ENCODE data around the gene ENTPD8.
A peak's percentile ranks its signal among the peaks of the same experiment; 100 is the strongest.
"Not testable (repeated sequence)": the region's sequence is repeated elsewhere in the genome, so short reads cannot be mapped to it uniquely, and the experiment has no call there.

The ENTPD8 gene

DNA sequence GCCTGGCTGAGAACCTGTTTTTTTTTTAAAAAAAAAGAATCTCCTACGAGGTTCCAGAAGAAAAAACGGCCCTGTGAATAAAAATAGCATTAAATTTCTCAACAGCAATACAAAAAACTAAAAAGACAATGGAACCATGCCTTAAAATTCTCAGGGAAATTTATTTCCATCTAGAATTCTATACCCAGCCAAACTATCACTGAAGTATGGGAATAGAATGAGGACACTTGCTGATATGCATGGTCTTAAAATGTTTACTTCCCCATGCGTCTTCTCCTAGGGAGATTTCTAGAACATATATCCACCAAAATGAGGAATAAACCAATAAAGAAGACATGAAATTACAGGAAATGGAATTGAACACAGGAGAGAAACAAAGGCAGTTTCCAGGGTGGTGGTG is 34.5 kb upstream of the ENTPD8 start:
- DNase-seq (ENCODE audit: low spot score): no peak

DNA sequence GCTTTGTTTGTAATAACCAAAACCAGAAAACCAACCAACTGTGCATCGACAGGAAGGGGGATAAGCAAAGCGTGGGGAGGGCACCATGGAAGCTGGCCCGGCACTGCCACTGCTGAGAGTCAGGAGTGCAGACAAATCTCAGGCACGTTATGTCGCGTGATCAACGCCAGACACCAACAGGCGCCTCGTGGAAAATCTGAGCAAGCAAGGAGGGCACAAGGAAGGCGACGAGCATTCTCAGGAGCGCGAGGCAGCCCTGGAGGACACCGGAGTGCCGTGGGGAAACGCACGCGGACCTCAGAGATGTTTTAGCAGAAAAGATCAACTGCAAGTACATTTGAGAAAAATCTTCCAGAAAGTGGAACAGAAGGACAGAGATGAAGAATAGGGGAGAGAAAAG is 33.1 kb upstream of the ENTPD8 start:
- DNase-seq (ENCODE audit: low spot score): no peak

DNA sequence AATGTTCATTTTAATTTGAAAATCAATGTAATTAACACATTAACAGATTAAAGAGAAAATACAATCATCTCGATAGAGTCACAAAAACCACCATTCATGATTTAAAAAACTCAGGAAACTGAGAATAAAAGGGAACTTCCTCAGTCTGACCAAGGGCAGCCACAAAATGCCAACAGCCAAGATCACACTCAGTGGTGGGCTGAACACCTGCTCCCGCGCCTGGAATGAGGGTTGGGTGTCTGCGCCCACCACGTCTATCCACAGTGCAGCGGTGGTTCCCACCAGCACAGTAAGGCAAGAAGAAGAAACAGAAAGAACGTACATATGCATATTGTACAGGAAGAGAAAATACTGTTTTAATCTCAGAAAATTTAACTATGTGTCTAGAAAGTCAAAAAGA is 29.6 kb upstream of the ENTPD8 start:
- DNase-seq (ENCODE audit: low spot score): no peak

DNA sequence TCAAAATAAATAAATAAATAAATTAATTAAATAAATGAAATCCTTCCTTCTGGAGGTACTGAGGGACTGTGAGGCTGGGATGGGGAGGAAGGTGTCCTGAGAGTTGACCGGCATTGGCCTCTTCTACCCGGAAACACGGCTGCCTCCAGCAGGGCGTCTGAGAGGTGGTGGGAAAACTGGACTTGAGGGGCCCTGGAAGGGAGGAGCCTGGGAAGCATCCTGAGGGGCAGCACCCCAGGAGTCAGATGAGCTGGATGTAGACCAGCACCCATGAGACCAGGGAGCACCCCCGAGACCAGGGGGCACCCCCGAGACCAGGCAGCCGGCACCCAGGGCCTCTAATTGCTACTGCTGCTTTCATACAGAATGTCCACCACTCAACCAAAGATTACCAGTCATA is 26.7 kb upstream of the ENTPD8 start:
- DNase-seq (ENCODE audit: low spot score): no peak

DNA sequence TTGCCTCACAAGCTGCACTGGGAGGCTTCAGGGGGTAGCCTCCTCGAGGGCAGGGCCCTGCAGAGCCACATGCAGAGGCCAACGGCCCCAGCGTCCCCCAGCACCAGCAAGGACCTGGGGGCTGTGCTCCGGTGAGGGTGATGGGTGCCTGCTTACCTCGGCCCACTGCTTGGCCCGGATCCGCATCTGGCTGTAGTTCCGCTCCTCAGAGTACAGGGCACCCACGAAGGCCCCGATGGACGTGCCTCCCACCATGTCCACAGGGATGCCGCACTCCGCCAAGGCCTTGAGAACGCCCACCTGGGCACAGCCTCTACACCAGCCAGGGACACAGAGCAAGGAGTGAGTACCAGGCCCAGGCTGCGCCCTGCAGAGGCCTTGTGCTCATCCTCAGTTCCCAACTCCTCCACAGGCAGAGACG is 26.0 kb upstream of the ENTPD8 start:
- DNase-seq (ENCODE audit: low spot score): no peak

DNA sequence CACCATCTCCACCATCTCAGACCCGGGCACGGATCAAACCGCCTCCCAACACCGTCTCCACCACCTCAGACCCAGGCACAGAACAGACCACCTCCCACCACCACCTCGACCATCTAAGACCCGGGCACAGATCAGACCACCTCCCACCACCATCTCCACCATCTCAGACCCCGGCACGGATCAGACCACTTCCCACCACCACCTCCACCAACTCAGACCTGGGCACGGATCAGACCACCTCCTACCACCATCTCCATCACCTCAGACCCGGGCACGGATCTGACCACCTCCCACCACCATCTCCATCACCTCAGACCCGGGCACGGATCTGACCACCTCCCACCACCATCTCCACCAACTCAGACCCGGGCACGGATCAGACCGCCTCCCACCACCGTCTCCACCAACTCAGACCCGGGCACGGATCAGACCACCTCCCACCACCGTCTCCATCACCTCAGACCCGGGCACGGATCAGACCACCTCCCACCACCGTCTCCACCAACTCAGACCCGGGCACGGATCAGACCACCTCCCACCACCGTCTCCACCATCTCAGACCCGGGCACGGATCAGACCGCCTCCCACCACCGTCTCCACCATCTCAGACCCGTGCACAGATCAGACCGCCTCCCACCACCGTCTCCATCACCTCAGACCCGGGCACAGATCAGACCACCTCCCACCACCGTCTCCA is 25.4 kb upstream of the ENTPD8 start:
- DNase-seq (ENCODE audit: low spot score): not testable (repeated sequence)

DNA sequence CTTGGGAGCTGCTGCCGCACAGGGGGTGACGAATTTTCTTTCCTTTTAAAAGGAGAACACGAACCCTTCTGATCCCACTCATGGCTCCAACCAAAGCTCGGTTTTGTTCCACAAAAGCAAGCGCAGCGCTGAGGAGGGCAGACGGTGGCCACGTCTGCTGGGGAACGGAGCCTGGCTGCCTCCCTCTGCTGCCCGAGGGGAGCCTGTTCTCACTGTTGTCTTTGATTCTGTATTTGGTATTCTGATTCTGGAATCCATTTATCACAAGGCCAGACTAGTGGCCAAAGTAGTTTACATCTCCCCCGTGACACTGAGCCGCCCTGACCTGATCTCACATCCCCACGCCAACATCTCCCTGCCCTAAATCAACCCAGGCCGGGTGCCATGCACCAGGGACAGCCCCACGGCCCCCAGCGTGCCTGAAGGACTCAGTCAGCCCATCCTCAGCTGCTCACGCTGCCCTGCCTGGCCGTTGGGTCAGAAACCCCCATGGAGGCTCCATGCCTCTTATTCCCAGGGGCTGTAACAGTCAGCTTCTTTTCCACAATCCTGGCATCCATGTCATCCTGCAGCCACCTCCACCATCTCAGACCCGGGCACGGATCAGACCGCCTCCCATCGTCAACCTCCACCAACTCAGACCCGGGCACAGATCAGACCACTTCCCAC is 24.7 kb upstream of the ENTPD8 start:
- no peak for DNase-seq (ENCODE audit: low spot score)

DNA sequence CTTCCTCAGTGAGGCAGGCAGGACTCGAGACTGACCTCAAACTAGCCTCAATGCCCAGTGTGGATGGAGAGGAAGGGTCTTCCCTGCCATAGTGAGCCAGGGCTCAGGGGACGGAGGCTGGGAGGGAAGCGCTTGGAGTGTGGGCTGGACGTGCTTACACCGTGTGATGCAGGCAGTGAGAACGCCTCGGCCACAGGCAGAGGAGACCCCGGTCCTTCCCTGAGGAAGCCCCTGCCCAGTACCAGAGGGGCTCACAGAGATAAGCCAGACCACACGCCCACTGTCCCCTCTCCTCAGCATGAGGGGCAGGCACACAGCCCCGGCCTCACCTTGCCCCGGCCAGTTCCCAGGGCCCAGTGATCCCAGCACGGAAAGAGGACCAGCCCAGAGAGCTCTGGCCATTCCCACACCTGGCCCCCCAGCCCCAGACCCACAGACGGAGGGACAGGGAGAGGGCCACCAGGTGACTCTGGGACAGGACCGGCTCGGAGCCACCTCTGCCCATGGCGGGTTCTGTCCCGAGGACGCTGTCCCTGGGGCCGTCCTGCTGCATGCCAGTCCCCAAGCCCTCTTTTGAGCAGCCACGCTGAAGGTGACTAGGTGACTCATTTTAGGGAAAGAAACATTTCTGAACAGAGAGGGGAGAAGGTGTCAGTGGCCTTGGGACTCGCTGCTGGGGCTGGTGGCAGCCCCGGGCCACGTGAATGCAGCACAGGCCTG is 24.0 kb upstream of the ENTPD8 start:
- no peak for DNase-seq (ENCODE audit: low spot score)

DNA sequence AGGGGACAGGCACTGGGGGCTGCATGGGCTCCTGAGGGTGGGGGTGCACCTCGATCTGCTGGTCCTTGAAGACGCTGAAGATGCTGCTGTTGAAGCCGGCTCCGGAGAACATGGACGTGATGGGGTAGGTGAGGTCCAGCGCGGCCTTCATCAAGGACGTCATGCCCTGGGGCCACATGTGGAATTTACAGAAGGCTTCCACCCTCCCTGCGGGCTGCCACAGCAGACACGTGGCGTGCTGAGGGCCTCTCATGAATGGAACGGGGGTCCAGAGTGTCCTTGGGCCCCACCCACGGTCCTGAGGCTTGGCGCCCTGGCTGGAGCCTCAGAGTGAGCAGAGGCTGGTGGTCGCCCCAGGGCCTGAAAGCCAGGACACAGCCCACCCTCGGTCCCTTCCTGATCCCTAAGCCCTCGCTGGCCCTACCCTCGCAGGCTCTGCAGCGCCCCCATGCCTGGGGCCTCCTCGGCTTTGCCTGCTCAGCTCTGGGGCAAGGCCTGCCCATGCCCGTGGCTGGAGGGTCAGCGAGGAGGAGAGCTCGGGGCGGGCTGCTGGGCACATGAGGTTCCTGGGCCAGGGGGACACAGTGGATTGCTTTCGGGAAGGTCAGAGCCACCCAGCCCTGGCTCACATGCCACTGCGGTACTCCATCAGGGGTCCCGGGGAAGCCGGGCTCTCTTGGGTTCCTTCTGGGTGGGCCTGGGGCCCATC is 23.3 kb upstream of the ENTPD8 start:
- DNase-seq (ENCODE audit: low spot score): no peak

DNA sequence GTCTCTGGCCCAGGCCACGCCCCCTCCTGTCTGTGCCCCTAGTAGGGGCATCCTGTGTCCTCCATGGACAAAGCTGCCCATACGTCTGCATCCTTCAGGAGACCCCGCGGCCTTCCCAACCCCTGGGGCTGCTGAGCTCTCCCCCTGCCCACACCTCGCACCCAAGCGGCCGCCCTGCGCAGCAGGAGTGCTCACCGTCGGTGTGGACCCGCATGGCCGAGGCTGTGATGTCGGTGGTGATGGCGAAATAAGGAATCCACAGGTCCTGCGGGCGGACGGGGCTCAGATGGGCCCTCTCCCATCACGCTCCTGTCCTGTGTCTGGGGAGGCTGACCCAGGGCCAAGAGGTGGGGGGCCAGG is 22.8 kb upstream of the ENTPD8 start:
- DNase-seq (ENCODE audit: low spot score): no peak

DNA sequence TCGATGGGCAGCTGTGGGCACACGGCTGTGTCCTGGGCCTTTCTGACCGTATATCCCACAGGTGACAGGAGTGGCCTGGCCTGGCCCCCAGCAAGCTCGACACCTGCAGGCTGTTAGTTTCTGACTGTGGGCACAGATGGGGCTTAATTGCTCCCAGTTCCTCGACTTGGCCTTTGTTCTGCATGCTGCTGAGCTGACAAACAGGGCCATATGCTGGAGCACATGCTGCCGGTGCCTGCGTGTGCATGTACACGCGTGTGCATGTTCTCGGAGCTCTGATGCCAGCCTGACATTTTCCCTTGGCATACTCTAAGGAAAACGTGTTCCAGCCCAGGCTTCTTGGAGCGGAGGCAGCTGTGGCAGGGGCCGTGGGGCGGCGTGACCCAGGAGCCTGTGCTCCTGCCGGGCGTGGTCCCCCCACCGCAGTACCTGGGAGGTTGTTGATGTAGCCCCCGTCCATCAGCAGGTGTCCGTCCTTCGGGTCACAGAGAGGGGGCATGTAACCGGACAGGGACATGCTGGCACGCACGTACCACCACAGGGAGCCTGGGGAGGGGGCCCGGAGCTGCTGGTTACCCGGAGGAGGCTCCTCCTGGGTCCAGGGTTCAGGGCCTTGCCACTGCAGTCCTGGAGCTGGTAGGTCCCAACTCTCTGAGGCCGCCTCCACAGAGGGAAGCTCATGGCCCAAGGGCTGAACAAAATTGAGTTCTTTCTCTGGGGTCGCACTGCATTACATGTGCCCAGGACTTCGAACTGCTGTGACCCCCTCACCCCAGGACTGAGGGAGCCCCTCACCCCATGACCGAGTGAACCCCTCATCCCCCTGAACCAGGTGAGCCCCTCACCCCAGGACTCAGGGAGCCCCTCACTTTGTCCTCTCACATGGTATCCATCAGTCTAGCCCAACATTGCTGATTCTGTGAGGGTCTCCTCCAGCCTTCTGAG is 22.1 kb upstream of the ENTPD8 start:
- DNase-seq (ENCODE audit: low spot score): no peak

DNA sequence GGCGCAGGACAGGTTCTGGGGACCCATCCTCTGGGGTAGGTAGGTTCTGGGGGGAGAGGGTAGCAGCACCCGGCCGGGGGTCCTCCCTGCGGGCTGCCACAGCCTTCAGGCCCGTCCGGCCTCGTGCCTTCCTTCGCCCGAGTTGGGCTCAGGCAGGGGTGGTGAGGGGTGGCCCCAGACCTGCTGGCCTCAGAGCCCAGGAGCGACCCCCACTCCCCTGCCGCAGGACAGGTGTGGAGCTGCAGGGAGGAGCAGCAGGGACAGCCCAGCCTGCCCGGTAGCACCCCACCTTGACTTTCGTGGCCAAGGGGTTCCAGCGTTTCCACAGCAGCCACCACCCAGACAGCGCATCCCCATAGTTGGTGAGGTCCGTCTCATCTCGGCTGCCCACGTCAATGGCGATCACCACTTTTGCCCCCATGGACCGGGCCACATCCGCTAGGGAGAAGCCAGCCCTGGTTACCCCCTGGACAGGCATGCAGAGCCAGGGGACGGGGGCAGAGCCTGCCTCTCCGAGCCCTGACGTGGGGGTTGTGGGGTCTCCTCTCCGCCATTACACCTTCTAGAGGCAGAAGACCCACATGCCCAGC is 21.3 kb upstream of the ENTPD8 start:
- no peak for DNase-seq (ENCODE audit: low spot score)

DNA sequence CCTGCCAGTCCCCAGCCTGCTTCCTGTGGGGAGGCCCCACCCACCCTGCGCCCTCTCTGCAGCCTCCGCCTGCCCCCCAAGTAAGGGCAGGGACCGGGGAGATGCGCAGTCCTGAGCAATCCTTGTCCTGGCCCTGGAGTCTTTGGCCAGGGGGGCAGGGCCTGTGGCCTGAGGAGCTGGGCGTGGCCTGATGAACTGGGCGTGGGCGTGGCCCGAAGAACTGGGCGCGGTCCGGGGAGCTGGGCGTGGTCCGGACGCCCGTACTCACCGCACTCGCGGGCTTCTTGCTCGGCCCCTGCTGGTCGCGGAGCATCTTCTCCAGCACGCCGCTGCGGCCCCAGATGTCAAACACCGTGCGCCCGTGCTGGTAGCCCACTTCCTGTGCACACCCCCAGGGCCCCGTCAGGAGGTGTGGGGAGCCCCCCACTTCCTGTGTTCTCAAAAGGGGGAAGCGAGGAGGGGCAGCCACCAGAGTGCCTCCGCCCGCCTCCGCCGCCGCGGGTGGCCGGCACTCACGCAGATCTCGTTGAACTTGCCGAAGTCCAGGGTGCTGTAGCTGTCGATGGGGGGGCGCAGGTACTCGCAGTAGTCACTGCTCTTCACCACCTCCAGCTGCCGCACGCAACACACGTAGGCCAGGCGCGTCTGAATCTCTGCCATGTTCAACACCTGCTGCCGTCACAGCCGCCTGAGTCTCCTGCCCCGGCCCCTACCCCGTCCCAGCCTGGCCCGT is 20.7 kb upstream of the ENTPD8 start:
- no peak for DNase-seq (ENCODE audit: low spot score)

DNA sequence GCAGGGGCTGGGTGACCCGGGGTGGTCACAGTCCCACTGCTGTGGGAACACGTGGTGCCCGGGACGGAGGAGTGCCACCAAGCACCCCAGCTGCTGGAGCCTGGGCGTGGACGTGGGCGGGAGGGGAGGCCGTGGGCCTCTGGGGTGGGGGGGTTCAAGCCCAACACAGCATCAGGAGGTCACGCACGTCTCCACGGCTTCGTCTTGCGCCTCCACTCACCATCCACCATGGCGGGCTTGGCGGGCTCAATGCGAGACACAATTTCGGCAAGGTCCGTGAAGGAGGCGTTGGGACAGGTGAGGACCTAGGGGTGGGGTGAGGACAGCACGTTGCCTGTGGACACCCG is 20.1 kb upstream of the ENTPD8 start:
- no peak for DNase-seq (ENCODE audit: low spot score)

DNA sequence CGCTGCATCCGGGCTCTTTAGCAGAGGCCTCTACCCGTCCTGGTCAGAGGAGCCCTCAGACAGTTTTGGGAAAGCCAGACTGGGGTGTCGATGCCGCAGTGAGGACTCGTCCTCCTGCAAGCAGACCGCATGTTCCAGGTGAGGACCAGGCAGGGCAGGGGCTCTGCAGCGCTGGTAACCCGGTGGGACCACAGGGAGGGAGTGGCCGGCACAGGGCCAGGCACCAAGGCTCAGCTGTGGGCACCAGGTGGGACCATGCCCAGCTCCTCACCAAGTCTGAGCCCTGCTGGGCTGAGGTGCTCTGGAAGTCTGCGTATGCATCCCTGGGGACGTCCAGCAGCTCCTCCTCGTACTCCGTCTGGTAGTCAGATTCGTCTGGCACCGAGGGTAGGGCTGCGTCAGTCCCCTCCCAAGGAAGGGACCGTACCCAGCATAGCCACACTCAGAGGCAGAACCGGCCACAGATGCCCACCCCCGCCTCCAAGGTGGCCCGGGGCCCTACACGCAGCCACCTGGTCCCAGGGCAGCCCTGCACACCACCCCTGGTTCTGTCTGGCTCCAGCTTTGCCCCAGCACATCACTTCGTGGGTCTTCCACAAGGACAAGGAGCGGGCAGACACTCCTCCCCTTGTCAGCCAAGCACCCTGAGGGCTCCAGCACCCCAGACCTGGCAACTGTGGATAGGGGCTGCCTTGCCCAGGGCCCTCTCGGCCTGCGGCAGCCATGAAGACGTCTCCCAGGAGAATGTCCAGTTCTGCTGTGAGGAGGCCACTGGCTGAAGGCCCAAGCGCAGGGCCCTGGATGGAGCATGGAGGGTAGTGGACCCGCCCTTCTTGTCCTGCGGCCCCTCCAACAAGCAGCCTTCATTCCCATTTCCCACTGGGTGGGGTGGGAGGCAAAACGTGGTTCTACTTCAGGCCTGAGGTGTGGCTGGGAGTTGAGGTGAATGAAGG is 19.5 kb upstream of the ENTPD8 start:
- DNase-seq (ENCODE audit: low spot score): no peak

DNA sequence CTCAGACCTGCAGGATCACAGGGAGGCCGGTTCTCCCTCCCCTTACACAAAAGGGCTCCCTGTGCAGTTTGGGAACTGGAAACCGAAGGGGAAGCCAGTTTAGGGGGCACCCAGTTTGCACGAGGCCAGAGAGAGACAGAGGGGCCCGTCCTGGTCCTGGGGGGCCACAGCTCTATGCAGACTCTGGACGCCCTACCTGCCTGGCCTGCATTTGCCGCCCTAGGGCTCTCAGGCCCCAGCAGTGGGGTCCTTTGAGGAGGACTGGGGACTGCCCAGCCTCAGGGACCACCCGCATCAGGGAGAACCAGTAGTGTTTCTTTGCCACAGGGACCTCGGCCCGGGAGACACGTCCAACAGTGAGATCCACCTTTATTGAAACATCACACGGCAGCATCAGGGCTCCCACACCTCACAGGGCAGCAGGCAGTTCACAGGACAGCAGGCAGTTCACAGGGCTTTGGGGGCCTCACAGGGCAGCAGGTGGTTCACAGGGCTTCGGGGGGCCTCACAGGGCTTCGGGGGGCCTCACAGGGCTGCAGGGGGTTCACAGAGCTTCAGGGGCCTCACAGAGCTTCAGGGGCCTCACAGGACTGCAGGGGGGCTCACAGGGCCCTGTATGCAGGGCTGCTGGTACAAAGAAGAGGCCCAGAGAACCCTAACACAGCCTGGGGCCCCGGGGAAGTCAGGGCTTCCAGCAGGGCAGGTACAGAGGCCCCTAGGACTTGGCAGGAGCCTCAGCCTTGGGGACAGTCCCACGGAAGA is 18.6 kb upstream of the ENTPD8 start:
- no peak for DNase-seq (ENCODE audit: low spot score)

DNA sequence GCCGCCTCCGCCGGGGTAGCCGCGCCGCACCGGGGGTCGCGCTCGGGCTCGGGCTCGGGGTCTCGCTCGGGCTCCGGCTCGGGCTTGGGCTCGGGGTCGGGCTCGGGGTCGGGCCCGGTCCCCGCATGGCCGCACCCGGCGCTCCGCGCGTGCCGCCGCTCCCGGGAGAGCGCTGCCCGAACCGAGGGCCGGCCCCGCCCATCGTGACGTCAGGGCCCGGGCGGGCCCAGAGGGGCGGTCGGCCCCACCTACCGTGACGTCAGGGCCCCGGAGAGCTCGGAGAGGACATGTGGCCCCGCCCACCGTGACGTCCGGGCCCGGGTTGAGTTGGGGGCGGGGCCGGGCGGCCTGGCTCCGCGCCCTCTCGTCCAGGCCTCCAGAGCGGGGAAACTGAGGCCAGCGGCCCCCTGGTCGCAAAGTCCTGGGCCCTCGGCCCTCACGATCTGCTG is 18.0 kb upstream of the ENTPD8 start, which contains the start of gene NSMF:
Gene NSMF, minus strand, starts transcription at position 183 of the 449 bp plus-strand sequence. CDS start 232 bp downstream, outside the sequence.
- DNase-seq (ENCODE audit: low spot score): peak; percentile 91

All from pons (tissue), 1 donor.